Prostate gland (tissue), 2 donors: Measurements from ENCODE around the gene RHPN2. TPM values are rescaled to one million over a fixed set of nuclear protein-coding genes. Genes with fewer than 3 reads are reported as not detected.

Experiments used
- DNase-seq: peaks from one replicate; pipeline ENCODE4 v3.0.0-alpha.2; 2019; ENCODE audit warnings: low spot score
- H3K27ac ChIP-seq, 2 donors: fragments of 200-600 bp; sonication (generic); 2 replicates each; pipeline ENCODE4 v1.5.1; 2017 to 2019
- H3K27me3 ChIP-seq: fragments of 200-600 bp; sonication (generic); replicated peaks from 2 replicates; pipeline ENCODE4 v1.5.1; 2019; ENCODE audit not compliant: insufficient read depth
- H3K36me3 ChIP-seq, 2 donors: fragments of 200-600 bp; sonication (generic); 1 replicate in 1 of 2; 2 replicates in 1 of 2; pipeline versions ENCODE4 v1.5.1 to v1.8.1; 2017 to 2019
- H3K4me1 ChIP-seq: fragments of 200-600 bp; sonication (generic); replicated peaks from 2 replicates; pipeline ENCODE4 v1.5.1; 2019
- H3K4me3 ChIP-seq, 2 donors: fragments of 200-600 bp; sonication (generic); 2 replicates each; pipeline ENCODE4 v1.5.1; 2017 to 2019
- H3K9me3 ChIP-seq: fragments of 200-600 bp; sonication (generic); 2 replicates; pipeline ENCODE4 v1.5.1; 2017
- CTCF ChIP-seq, 4 experiments: fragments of 200-600 bp in 2 of 4; fragments of 450-650 bp in 2 of 4; sonication (generic) in 2 of 4; IDR thresholded peaks; 1 replicate in 3 of 4; 2 replicates in 1 of 4; pipeline ENCODE4 v1.5.1; 2016 to 2019; ENCODE audit warnings: antibody characterized with exemption in 4 of 4, mild to moderate bottlenecking in 2 of 4, moderate library complexity in 2 of 4
- POLR2A ChIP-seq: fragments of 450-650 bp; IDR thresholded peaks from one replicate; pipeline ENCODE4 v1.6.1; 2016; ENCODE audit warnings: antibody characterized with exemption, mild to moderate bottlenecking
- POLR2AphosphoS5 ChIP-seq: sonication (generic); formaldehyde crosslinking; IDR thresholded peaks from one replicate; pipeline ENCODE4 v1.6.1; 2017; ENCODE audit warnings: antibody characterized with exemption
- WGBS: methylation state at CpG from one replicate; pipeline ENCODE4 v1.1.5; 2018; 5-methylcytosine and 5-hydroxymethylcytosine counted together
- intact Hi-C: fragments of 100-400 bp; cut with DNase I; formaldehyde crosslinking; loops from one replicate; pipeline ENCODE4 v1.14.2; 2022
- total RNA-seq, 2 donors: library from RNA; depleted of rRNA; stranded (reverse); fragments of >200 nt; gene quantifications; one replicate each; pipeline ENCODE4 v1.1.0, GENCODE V29; 2016

Gene RHPN2
- total RNA-seq, 2 donors from 2014 or later: 46.2 to 95.0 TPM

GRCh38 chr19:33102893-33103292, 38.2 kb upstream of the RHPN2 start:
- Histone ChIP-seq H3K36me3 (peaks cover 5 to 16% of the 10 kb centered on the region in 2 donors), H3K4me3 (no peak overlapping the region), H3K27ac (no peak overlapping the region), H3K27me3 (no peaks in the 10 kb centered on the region), H3K4me1 (no peaks in the 10 kb centered on the region), H3K9me3 (no peaks in the 10 kb centered on the region)
- TF ChIP-seq CTCF (IDR thresholded peaks at IDR 0.05): no peak
- no peak for TF ChIP-seq POLR2AphosphoS5
- TF ChIP-seq POLR2A: no peak
- DNase-seq: no peak
- intact Hi-C loops: no loop called here
- 80% methylated on average over 6 of the region's 6 CpGs for WGBS

- no peaks in the 10 kb centered on the region for H3K4me1 ChIP-seq
- no peak for DNase-seq
- intact Hi-C loops: no loop called here
- peaks cover 7 to 9% of the 10 kb centered on the region in 2 donors for H3K36me3 ChIP-seq
- TF ChIP-seq CTCF (IDR thresholded peaks at IDR 0.05) (no peak), POLR2A (no peak), POLR2AphosphoS5 (no peak)
- H3K27me3 ChIP-seq: no peaks in the 10 kb centered on the region
- H3K4me3 ChIP-seq: no peak overlapping the region
- 84% methylated on average over 10 of the region's 10 CpGs for WGBS
- H3K9me3 ChIP-seq: no peaks in the 10 kb centered on the region
- H3K27ac ChIP-seq: no peak overlapping the region
Measured at GRCh38 chr19:33100894-33101644, 36.4 kb upstream of the RHPN2 start.

- DNase-seq: no peak
- intact Hi-C loops: no loop called here
- H3K36me3 ChIP-seq: peaks cover 11 to 17% of the 10 kb centered on the region in 2 donors
Measured at GRCh38 chr19:33098055-33098534, 33.4 kb upstream of the RHPN2 start.

GRCh38 chr19:33096005-33096404, 31.3 kb upstream of the RHPN2 start:
- Histone ChIP-seq H3K27me3 (no peaks in the 10 kb centered on the region), H3K9me3 (no peaks in the 10 kb centered on the region), H3K4me3 (no peak overlapping the region), H3K4me1 (no peaks in the 10 kb centered on the region), H3K27ac (no peak overlapping the region), H3K36me3 (peaks cover 15 to 33% of the 10 kb centered on the region in 2 donors)
- intact Hi-C loops: no loop called here
- WGBS: 85% methylated on average over 4 of the region's 4 CpGs
- no peak for DNase-seq
- TF ChIP-seq CTCF (IDR thresholded peaks at IDR 0.05): no peak
- TF ChIP-seq POLR2AphosphoS5: no peak
- TF ChIP-seq POLR2A: no peak

More at GRCh38 chr19:33098055-33098534, 33.4 kb upstream of the RHPN2 start:
- WGBS: 72% methylated on average over 4 of the region's 4 CpGs
- TF ChIP-seq CTCF (IDR thresholded peaks at IDR 0.05) (no peak), POLR2A (no peak), POLR2AphosphoS5 (no peak)
- no peaks in the 10 kb centered on the region for H3K4me1 ChIP-seq
- no peak overlapping the region for H3K4me3 ChIP-seq
- no peaks in the 10 kb centered on the region for H3K9me3 ChIP-seq
- H3K27me3 ChIP-seq: no peaks in the 10 kb centered on the region
- no peak overlapping the region for H3K27ac ChIP-seq
